Mesodermal cell (in vitro differentiated cells): ENCODE data around the gene POC5.

ENCODE experiments used
- H3K27ac ChIP-seq: 2 replicates; pipeline ENCODE4 v1.7.0; 2013; ENCODE audit warnings: mild to moderate bottlenecking, low read depth, low read length, moderate library complexity; ENCODE audit not compliant: severe bottlenecking
- H3K36me3 ChIP-seq: 2 replicates; pipeline ENCODE4 v1.7.1; 2013; ENCODE audit warnings: mild to moderate bottlenecking, low read length, moderate library complexity; ENCODE audit not compliant: control insufficient read depth, insufficient read depth
- H3K4me1 ChIP-seq: one replicate; pipeline ENCODE4 v1.7.1; 2013; ENCODE audit warnings: mild to moderate bottlenecking, low read length; ENCODE audit not compliant: insufficient read depth, control insufficient read depth, poor library complexity, severe bottlenecking
- H3K4me3 ChIP-seq: 2 replicates; pipeline ENCODE4 v1.7.0; 2013; ENCODE audit warnings: low read length, control low read depth, mild to moderate bottlenecking; ENCODE audit not compliant: insufficient read depth, poor library complexity, severe bottlenecking; ENCODE audit errors: extremely low read depth
- H3K9me3 ChIP-seq: 2 replicates; pipeline ENCODE4 v1.7.1; 2013; ENCODE audit warnings: mild to moderate bottlenecking, low read length, moderate library complexity; ENCODE audit not compliant: control insufficient read depth
- WGBS, 2 experiments: methylation state at CpG; one replicate each; pipeline ENCODE4 v1.1.5; 2013; ENCODE audit warnings: missing lambda C conversion rate in 2 of 2; ENCODE audit not compliant: insufficient coverage in 2 of 2; 5-methylcytosine and 5-hydroxymethylcytosine counted together

The POC5 gene

DNA sequence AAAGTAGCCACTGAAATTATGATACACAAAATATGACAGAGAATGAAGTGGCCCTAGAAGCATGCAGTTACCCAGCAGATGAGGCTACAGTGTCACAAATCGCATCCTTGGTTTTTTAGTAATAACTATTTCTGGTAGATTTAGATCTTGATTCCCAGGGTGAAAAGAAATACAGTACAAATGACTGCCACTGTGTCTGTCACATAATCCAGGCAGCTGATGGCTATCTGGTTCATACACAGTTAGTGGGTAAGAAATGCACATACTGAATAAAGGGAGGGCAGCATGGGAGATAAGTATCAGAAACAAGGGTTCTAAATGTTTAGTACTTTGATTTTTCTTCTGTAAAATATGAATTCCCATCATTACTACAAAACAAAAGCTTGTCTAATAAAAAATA is 41.5 kb downstream of the POC5 start:
- no peak overlapping the region for H3K27ac ChIP-seq
- H3K9me3 ChIP-seq, result no peaks in the 10 kb centered on the region
- H3K4me3 ChIP-seq, result no peak overlapping the region
- H3K36me3 ChIP-seq, result peaks cover 21% of the 10 kb centered on the region
- WGBS, 2 experiments, result 80% methylated on average over 1 of the region's 1 CpG; no CpG with 5 or more reads in 1 of the 2 experiments
- no peaks in the 10 kb centered on the region for H3K4me1 ChIP-seq

DNA sequence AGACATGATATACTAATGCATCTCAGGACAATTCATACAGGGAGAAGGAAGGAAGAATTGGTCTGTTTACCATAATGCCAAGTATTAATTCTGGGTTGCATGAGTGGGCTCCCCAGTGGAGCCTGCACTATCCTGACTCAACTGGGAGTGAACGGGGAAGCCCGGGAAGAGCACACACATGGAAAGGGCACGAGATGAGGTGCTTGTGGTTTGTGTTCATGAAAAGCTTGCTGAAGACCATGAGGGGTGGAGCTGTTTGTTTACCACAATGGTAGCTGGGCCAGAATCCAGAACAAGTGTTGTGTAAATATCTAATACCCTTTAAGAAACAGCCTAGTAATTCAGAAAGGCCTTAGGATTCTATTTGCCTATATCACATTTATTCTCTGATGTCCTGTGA is 44.6 kb downstream of the POC5 start:
- Histone ChIP-seq H3K9me3 (no peaks in the 10 kb centered on the region), H3K4me1 (peaks cover 13% of the 10 kb centered on the region), H3K4me3 (no peak overlapping the region), H3K27ac (no peak overlapping the region), H3K36me3 (peaks cover 21% of the 10 kb centered on the region)
- WGBS, 2 experiments, result 91 to 100% methylated on average over 2 of the region's 3 CpGs

DNA sequence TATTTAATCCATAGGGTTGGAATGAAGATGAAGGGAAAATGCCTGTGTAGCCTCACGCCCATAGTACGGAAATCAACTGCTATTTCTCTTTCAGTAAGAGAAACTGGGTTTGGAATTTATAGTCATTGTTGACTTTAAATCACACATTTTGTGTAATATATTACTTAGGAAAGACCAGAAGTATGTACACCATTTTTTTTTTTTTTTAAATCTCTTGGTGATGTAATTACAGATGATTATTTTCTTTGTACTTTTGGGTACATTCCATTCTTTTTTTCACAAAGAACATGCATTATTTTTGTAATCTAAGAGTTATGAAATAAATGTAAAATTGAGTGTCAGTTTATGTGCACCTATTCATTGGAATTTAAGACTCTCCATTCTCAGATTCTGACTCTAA is 45.7 kb downstream of the POC5 start:
- H3K4me3 ChIP-seq, result no peak overlapping the region
- H3K27ac ChIP-seq, result no peak overlapping the region

DNA sequence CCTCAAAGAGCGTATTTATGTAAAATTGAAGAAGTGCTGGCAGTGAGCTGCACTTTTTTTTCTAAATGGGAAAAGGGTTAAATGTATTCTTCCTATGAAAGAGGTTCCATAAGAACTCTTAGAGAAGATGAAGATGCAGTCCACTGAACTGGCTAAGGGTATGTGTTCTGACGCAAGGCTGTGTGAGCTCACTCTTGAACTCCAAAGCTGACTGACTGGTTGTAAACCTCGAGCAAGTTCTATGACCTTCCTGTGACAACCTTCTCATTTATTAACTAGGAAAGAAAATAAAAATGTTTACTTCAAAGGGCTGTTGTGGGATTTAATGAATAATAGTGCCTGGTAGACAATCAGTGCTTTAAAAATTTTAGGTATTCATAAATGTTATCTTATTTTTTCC is 46.7 kb downstream of the POC5 start:
- no peak overlapping the region for H3K4me3 ChIP-seq
- H3K27ac ChIP-seq, result no peak overlapping the region
- peaks cover 21% of the 10 kb centered on the region for H3K36me3 ChIP-seq
- 100% methylated on average over 2 of the region's 3 CpGs for WGBS, 2 experiments
- no peaks in the 10 kb centered on the region for H3K9me3 ChIP-seq
- peaks cover 13% of the 10 kb centered on the region for H3K4me1 ChIP-seq

More for the DNA sequence above, 45.7 kb downstream of the POC5 start:
- Histone ChIP-seq H3K4me1 (peaks cover 13% of the 10 kb centered on the region), H3K36me3 (peaks cover 21% of the 10 kb centered on the region), H3K9me3 (no peaks in the 10 kb centered on the region)
- no CpG with 5 or more reads among the region's 2 CpGs for WGBS, 2 experiments

DNA sequence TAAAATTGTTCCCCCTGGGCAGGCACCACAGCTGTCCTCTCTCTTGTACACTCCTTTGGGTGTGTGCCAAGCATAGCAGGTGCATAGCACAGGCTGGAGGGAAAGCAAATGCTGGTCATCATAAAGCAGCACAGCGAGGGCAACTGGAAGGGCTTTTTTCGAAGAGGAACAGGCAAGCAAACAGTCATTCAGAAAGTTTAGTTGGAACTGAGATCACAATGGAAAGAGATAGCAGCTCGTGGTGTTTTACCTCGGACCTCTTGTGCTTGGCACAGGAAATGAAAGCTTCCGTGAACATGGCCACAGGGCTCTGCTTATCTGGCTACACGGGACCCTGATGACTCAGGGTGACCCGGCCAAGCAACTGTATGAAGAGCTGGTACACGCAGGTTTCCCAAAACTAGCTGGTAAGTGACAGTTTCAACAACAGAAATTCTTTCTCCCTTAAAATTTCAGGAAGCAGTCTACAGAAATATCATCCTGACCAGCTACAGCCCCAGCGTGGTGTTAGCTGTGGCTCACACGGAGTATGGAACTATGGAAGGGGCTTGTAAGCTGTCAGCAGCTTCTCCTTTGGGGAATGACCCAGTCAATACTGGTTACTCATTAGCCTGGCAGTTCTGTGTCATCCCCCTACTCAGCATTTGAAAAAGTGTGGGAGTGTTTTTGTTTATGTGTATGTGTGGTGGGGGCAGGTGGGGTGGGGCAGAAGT is 48.1 kb downstream of the POC5 start:
- H3K27ac ChIP-seq, result peak overlapping the region; percentile 61
- H3K4me1 ChIP-seq, result peaks cover 13% of the 10 kb centered on the region
- H3K4me3 ChIP-seq, result no peak overlapping the region
- 49 to 67% methylated on average over 8 of the region's 10 CpGs for WGBS, 2 experiments
- H3K9me3 ChIP-seq, result no peaks in the 10 kb centered on the region
- peaks cover 12% of the 10 kb centered on the region for H3K36me3 ChIP-seq

DNA sequence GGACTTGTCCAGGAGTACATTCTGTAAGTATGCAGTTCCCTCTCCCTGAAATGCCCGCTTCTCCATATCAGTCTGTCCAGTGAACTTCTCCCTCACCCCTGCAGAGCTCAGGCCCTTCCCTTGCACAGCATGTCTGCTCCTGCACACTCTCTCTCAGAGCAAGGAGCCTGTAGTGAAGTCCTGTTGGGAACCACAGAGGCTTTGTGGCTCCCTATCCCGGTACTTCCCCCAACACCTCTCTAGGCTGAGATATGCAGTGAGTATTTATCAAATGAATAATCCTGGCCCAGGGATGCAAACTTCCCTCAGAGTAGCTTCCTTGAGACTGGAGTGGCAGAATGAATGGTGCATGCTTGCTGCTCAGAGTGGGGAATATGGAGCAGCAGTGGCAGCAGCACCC is 48.8 kb downstream of the POC5 start:
- Histone ChIP-seq H3K4me3 (no peak overlapping the region), H3K36me3 (peaks cover 9% of the 10 kb centered on the region), H3K9me3 (no peaks in the 10 kb centered on the region), H3K27ac (peak overlapping the region; percentile 31), H3K4me1 (peaks cover 13% of the 10 kb centered on the region)
- 100% methylated on average over 1 of the region's 2 CpGs; no CpG with 5 or more reads in 1 of the 2 experiments for WGBS, 2 experiments

DNA sequence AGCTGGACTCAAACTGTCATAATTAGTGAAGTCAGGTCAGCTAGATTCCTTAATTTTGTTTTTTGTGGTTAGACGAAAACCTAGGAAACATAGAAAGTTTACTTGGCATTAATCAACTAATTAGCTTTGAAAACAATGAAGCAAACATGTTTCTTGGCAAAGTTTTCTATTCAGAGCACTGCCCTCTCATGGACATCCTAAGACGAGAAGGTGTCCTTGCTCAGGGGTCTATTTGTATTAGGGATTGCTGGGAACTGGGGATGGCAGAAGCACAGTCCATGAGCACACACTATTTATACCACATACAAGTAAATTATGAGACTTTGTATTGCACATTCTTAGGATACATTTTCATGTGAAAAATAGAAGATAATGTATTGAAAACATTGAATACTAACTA is 49.7 kb downstream of the POC5 start:
- Histone ChIP-seq H3K9me3 (no peaks in the 10 kb centered on the region), H3K27ac (no peak overlapping the region), H3K4me3 (no peak overlapping the region), H3K4me1 (peaks cover 13% of the 10 kb centered on the region), H3K36me3 (peaks cover 4% of the 10 kb centered on the region)
- 80% methylated on average over 1 of the region's 2 CpGs; no CpG with 5 or more reads in 1 of the 2 experiments for WGBS, 2 experiments

DNA sequence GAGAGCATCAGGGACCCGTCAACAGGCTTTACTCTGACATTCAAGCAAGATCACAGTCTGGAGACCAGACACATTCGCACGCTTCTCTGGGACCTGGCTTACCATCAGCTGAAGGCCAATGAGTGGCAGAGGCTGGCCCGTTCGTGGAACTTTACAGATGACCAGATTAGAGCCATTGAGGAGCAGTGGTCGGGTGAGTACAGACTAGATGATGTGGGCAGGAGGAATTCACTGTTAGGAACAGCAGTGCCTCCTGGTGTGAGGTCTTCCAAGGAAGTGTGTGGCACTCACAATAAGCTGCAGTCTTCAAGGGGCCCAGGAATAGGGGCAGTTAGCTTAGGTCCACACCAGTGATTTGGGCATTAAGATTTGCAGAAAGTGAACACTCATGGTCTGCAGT is 50.4 kb downstream of the POC5 start:
- Histone ChIP-seq H3K27ac (no peak overlapping the region), H3K36me3 (no peaks in the 10 kb centered on the region), H3K4me1 (peaks cover 13% of the 10 kb centered on the region), H3K9me3 (no peaks in the 10 kb centered on the region), H3K4me3 (no peak overlapping the region)
- WGBS, 2 experiments, result 79 to 87% methylated on average over 5 to 6 of the region's 6 CpGs

DNA sequence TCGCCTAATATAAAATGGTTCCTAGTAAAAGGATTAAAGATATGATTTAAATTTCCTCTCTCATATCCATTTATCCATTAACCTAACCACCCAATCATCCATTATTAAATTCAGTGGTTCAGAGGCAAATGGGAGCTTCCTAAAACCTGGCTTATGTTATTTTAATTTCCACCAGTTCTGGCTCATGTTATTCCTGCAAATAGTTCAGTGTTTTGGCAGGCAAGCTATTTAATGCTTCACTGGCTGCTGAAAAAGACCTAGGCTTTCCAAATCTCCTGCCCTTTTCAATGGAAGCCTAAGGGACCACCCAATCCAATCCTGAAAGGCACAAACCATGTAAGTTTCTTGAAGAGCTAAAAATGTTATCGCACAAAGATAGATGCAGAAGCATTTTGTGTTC is 52.3 kb downstream of the POC5 start:
- Histone ChIP-seq H3K9me3 (no peaks in the 10 kb centered on the region), H3K4me1 (peaks cover 13% of the 10 kb centered on the region), H3K27ac (no peak overlapping the region), H3K4me3 (no peak overlapping the region), H3K36me3 (no peaks in the 10 kb centered on the region)
- no CpG with 5 or more reads among the region's 2 CpGs for WGBS, 2 experiments

DNA sequence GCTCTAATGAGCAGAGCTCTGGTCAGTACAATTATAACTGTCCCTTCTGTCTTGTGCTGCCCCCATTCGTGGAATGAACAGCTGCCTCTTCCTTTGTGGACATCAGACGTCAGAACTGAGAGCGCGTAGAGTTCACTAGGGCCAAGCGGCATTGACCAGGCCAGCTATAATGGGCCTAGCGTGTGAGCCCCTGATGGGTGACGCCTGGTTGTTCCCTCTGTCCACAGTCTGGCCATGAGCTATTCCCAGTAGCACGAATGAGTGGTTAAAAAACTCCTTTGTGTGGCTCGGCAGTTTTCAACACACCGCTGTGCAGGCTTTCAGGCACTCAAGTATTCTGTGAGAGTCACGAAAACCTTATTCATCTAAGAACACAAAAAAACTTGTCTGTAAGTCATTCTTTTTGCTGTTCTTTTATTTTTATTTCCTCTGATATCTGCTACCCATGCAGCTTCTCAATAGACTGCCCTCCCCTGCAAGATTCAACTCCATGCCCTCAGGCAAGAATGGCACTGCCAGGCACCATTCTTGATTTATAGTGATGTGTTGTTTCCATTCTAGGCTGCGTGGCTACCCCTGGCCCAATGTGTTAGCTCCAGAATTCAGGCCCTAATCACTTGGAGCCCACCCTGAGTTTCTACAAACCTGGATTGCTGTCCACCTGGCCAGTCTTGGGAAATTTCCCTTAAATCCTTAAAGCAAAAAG is 53.5 kb downstream of the POC5 start:
- Histone ChIP-seq H3K27ac (no peak overlapping the region), H3K4me3 (no peak overlapping the region), H3K9me3 (no peaks in the 10 kb centered on the region), H3K36me3 (no peaks in the 10 kb centered on the region), H3K4me1 (peaks cover 5% of the 10 kb centered on the region)
- WGBS, 2 experiments, result 82 to 89% methylated on average over 11 to 12 of the region's 12 CpGs

DNA sequence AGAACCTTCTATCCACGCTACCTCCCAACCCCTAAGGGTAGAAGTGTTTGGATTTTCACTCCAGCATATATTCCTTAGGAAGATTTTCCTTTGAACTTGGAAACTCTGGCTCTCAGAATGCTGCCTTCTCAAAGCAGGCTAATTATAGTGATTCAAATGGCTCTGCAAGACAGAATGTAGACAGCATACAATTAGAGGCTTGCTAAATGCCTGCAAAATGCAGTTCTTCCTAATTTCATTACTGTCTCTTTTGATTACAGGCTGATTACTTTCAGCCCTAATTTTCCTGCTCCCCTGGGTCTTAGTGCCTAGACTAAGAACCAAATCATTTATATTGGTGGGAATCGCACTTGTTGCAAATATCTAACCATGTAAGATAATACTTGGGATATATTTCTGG is 55.2 kb downstream of the POC5 start:
- Histone ChIP-seq H3K4me3 (no peak overlapping the region), H3K36me3 (no peaks in the 10 kb centered on the region), H3K9me3 (no peaks in the 10 kb centered on the region), H3K4me1 (no peaks in the 10 kb centered on the region), H3K27ac (no peak overlapping the region)
- 83% methylated on average over 1 of the region's 2 CpGs; no CpG with 5 or more reads in 1 of the 2 experiments for WGBS, 2 experiments
